Measurements from ENCODE around the gene PPP2R2C.

PPP2R2C gene

GRCh38 chr4:6494431-6495295 is 22.2 kb upstream of the PPP2R2C start:
- DNase-seq (ENCODE audit: extremely low read depth in 1 of 2, low read depth in 1 of 2), result no peak

GRCh38 chr4:6493658-6494304 is 21.4 kb upstream of the PPP2R2C start:
- DNase-seq (ENCODE audit: extremely low read depth in 1 of 2, low read depth in 1 of 2), result no peak

- no peak for DNase-seq (ENCODE audit: extremely low read depth in 1 of 2, low read depth in 1 of 2)
These were observed 20.6 kb upstream of the PPP2R2C start for GRCh38 chr4:6492861-6493657.

- DNase-seq (ENCODE audit: extremely low read depth in 1 of 2, low read depth in 1 of 2), result no peak
These were observed 19.7 kb upstream of the PPP2R2C start for GRCh38 chr4:6492027-6492590.

- no peak for DNase-seq (ENCODE audit: extremely low read depth in 1 of 2, low read depth in 1 of 2)
These were observed 18.8 kb upstream of the PPP2R2C start for GRCh38 chr4:6491235-6491634.

GRCh38 chr4:6489927-6490326 is 17.5 kb upstream of the PPP2R2C start:
- no peak for DNase-seq (ENCODE audit: extremely low read depth in 1 of 2, low read depth in 1 of 2)

GRCh38 chr4:6487466-6487865 is 15.1 kb upstream of the PPP2R2C start:
- DNase-seq (ENCODE audit: extremely low read depth in 1 of 2, low read depth in 1 of 2), result no peak

GRCh38 chr4:6480534-6481088 is 8.2 kb upstream of the PPP2R2C start:
- no peak for DNase-seq (ENCODE audit: extremely low read depth in 1 of 2, low read depth in 1 of 2)

GRCh38 chr4:6478546-6479220 is 6.3 kb upstream of the PPP2R2C start:
- no peak for DNase-seq (ENCODE audit: extremely low read depth in 1 of 2, low read depth in 1 of 2)

GRCh38 chr4:6476893-6477292 is 4.5 kb upstream of the PPP2R2C start:
- DNase-seq (ENCODE audit: extremely low read depth in 1 of 2, low read depth in 1 of 2), result no peak

GRCh38 chr4:6475492-6476020 is 3.1 kb upstream of the PPP2R2C start:
- no peak for DNase-seq (ENCODE audit: extremely low read depth in 1 of 2, low read depth in 1 of 2)

- DNase-seq (ENCODE audit: extremely low read depth in 1 of 2, low read depth in 1 of 2), result no peak
These were observed 2.5 kb upstream of the PPP2R2C start for GRCh38 chr4:6474705-6475457.

- DNase-seq (ENCODE audit: extremely low read depth in 1 of 2, low read depth in 1 of 2), result no peak
These were observed 1.7 kb upstream of the PPP2R2C start for GRCh38 chr4:6474053-6474568.

GRCh38 chr4:6473264-6474052 is 1.0 kb upstream of the PPP2R2C start:
- DNase-seq (ENCODE audit: extremely low read depth in 1 of 2, low read depth in 1 of 2), result no peak

- DNase-seq (ENCODE audit: extremely low read depth in 1 of 2, low read depth in 1 of 2), result no peak
These were observed 417 bp downstream of the PPP2R2C start for GRCh38 chr4:6472008-6472386.

GRCh38 chr4:6471307-6472007 is 957 bp downstream of the PPP2R2C start:
- no peak for DNase-seq (ENCODE audit: extremely low read depth in 1 of 2, low read depth in 1 of 2)

GRCh38 chr4:6470502-6471306 is 1.7 kb downstream of the PPP2R2C start:
- DNase-seq (ENCODE audit: extremely low read depth in 1 of 2, low read depth in 1 of 2), result no peak
